NB4 (cell line): ENCODE data around the gene ATP11C.

Experiments used
- POLR2A ChIP-seq: IDR thresholded peaks from 2 replicates; pipeline ENCODE4 v1.6.1; 2011; ENCODE audit warnings: mild to moderate bottlenecking; ENCODE audit not compliant: insufficient read length; ENCODE audit errors: extremely low read depth
- TF ChIP-seq, protein P1 (sequence below): IDR thresholded peaks from one replicate; pipeline ENCODE4 v1.5.1; 2012; ENCODE audit warnings: low read depth, low read length

DNA sequence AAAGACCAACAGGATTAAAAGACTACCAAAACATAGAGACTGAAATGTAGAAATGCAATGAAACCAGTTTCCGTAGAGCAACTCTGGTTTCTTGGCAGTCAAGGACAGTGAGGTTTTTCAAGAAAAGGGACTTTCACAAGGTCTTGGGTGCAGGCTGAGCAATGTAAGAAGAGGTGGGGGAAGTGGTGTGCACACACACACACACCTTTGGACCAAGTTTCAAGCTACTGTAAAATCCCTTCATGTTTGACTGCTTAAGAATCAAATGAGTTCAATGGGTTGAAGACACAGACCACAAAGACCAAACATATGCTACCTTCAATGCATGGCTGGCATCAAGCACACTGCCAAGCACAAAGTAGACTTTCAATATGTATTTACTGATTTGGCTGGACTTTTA is 207.1 kb downstream of the ATP11C start:
- TF ChIP-seq, protein P1, sequence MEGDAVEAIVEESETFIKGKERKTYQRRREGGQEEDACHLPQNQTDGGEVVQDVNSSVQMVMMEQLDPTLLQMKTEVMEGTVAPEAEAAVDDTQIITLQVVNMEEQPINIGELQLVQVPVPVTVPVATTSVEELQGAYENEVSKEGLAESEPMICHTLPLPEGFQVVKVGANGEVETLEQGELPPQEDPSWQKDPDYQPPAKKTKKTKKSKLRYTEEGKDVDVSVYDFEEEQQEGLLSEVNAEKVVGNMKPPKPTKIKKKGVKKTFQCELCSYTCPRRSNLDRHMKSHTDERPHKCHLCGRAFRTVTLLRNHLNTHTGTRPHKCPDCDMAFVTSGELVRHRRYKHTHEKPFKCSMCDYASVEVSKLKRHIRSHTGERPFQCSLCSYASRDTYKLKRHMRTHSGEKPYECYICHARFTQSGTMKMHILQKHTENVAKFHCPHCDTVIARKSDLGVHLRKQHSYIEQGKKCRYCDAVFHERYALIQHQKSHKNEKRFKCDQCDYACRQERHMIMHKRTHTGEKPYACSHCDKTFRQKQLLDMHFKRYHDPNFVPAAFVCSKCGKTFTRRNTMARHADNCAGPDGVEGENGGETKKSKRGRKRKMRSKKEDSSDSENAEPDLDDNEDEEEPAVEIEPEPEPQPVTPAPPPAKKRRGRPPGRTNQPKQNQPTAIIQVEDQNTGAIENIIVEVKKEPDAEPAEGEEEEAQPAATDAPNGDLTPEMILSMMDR = no peak
- TF ChIP-seq POLR2A = no peak
